KMS-11 (cell line): ENCODE data around the gene IRAK4.

Experiments
- H2AFZ ChIP-seq: fragments of 200-600 bp; sonication (generic); 2 replicates; pipeline ENCODE4 v1.6.1; 2016; ENCODE audit warnings: antibody characterized with exemption, mixed run types, low read depth
- H3K27ac ChIP-seq: fragments of 200-600 bp; sonication (generic); 2 replicates; pipeline ENCODE4 v1.6.1; 2016; ENCODE audit warnings: mild to moderate bottlenecking, mixed run types
- H3K27me3 ChIP-seq: fragments of 200-600 bp; sonication (generic); 2 replicates; pipeline ENCODE4 v1.6.1; 2017; ENCODE audit warnings: mild to moderate bottlenecking, low read depth, mixed run types, moderate library complexity; ENCODE audit not compliant: insufficient read depth
- H3K36me3 ChIP-seq: fragments of 200-600 bp; sonication (generic); 2 replicates; pipeline ENCODE4 v1.6.1; 2017; ENCODE audit warnings: mild to moderate bottlenecking, mixed run types; ENCODE audit not compliant: insufficient read depth
- H3K4me1 ChIP-seq: fragments of 200-600 bp; sonication (generic); 2 replicates; pipeline ENCODE4 v1.6.1; 2016; ENCODE audit warnings: mild to moderate bottlenecking, low read depth, mixed run types; ENCODE audit not compliant: poor library complexity, severe bottlenecking
- H3K4me2 ChIP-seq: fragments of 200-600 bp; sonication (generic); 2 replicates; pipeline ENCODE4 v1.7.0; 2016; ENCODE audit warnings: mild to moderate bottlenecking, mixed run types
- H3K4me3 ChIP-seq: fragments of 200-600 bp; sonication (generic); IDR thresholded peaks from 2 replicates; pipeline ENCODE4 v1.6.1; 2017; ENCODE audit warnings: low read depth, low read length, mixed read lengths; ENCODE audit not compliant: insufficient read depth
- H3K79me2 ChIP-seq: fragments of 200-600 bp; sonication (generic); 2 replicates; pipeline ENCODE4 v1.6.1; 2016; ENCODE audit warnings: low read depth, mixed run types; ENCODE audit not compliant: insufficient read depth
- H3K9ac ChIP-seq: fragments of 200-600 bp; sonication (generic); 2 replicates; pipeline ENCODE4 v1.6.1; 2016; ENCODE audit warnings: mild to moderate bottlenecking, mixed run types
- H4K20me1 ChIP-seq: fragments of 200-600 bp; sonication (generic); 2 replicates; pipeline ENCODE4 v1.6.1; 2016; ENCODE audit warnings: mild to moderate bottlenecking, mixed run types; ENCODE audit not compliant: insufficient read depth
- TF ChIP-seq, protein P1 (sequence below): fragments of 200-600 bp; sonication (generic); conservative IDR thresholded peaks from 2 replicates; pipeline ENCODE4 v1.6.1; 2017; ENCODE audit warnings: low read depth, mild to moderate bottlenecking, antibody characterized with exemption, low read length, moderate library complexity, mixed read lengths

IRAK4 gene

DNA sequence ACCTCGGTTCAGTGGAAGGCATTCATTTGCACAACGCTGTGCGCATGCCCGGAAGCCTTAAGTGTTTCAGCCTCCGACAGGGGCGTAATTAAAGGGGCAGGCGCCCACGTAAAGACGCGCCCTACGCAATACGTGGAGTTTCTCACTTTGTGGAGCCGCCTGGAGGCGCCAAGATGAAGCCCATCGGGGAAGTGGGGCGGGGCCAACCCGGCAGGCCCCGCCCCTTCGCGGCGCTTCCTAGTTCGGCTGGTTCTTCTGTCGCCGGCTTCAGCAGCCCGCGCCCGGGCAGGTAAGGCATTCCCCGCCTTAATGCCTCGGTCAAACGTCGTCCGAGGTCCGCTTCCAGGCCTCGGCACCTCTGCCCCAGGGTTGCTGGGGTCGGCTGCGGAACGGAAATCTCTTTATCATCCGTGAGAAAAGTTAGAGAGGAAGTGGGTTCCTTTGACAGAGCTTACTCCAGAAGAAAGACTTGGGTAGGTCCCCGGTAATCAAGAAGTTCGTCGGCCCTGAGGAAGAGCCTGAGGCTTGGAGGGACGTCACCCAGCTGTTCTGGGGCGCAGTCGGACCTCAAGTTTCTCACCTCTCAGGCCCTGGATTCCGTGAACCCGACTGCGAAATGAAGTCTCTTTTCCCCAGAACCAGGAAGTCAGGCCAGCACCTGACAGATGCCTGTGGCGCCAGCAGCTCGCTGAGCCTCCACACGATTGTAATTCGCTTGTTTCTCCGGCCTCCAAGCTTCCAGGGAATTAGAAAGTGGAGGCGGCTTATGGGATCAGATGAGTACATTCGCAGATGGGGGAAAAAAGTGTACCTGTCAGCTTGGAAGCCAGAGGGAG lies at the start of gene IRAK4, which contains the start of gene PUS7L:
Gene IRAK4 (plus strand): TSS at position 224 of the 836 bp plus-strand sequence. CDS start 9,161 bp downstream, outside the sequence.
Gene PUS7L (minus strand): TSS at position 63 of the 836 bp plus-strand sequence. CDS start 3,545 bp downstream, outside the sequence.
- Histone ChIP-seq H2AFZ (peak within 1 kb of the TSS; percentile 90), H3K4me3 (no peak within 1 kb of the TSS), H3K9ac (peak within 1 kb of the TSS; percentile 67), H3K4me1 (peaks cover 51% of the 10 kb centered on the region), H3K36me3 (0 out of 2 replicates have a peak, but pooled peaks cover 3% of the 10 kb centered on the region), H3K27me3 (peaks cover 5% of the 10 kb centered on the region; the same call in 1 of the 2 replicates), H3K79me2 (peaks cover 29% of the 10 kb centered on the region), H3K27ac (peak within 1 kb of the TSS; percentile 88), H4K20me1 (no peaks in the 10 kb centered on the region), H3K4me2 (peak within 1 kb of the TSS; percentile 90)
- TF ChIP-seq, protein P1, sequence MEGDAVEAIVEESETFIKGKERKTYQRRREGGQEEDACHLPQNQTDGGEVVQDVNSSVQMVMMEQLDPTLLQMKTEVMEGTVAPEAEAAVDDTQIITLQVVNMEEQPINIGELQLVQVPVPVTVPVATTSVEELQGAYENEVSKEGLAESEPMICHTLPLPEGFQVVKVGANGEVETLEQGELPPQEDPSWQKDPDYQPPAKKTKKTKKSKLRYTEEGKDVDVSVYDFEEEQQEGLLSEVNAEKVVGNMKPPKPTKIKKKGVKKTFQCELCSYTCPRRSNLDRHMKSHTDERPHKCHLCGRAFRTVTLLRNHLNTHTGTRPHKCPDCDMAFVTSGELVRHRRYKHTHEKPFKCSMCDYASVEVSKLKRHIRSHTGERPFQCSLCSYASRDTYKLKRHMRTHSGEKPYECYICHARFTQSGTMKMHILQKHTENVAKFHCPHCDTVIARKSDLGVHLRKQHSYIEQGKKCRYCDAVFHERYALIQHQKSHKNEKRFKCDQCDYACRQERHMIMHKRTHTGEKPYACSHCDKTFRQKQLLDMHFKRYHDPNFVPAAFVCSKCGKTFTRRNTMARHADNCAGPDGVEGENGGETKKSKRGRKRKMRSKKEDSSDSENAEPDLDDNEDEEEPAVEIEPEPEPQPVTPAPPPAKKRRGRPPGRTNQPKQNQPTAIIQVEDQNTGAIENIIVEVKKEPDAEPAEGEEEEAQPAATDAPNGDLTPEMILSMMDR: 0 out of 2 replicates have a peak, but pooled peaks have one; percentile 25

DNA sequence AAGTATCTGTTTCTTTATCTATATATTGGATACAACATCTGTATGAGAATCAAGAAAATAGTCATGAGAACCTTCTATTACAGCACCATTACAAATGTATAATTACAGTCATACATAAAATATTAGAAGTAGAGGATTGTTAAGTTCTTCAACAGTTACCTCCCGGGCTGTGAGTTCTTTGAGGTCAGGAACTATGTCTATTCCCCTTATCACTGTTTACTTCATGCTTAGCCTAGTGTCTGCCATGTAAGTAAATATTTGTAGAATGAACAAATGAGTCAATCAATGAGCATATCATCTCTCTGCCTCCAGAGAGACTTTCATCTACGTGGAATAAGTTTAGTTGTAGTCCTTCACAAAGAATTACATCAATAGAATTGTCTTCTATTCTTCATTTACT lies 47.4 kb upstream of the IRAK4 start:
- no peaks in the 10 kb centered on the region for H4K20me1 ChIP-seq
- H3K4me3 ChIP-seq: no peak overlapping the region
- no peaks in the 10 kb centered on the region for H3K79me2 ChIP-seq
- H2AFZ ChIP-seq: no peak overlapping the region
- no peaks in the 10 kb centered on the region for H3K27me3 ChIP-seq
- H3K27ac ChIP-seq: no peak overlapping the region
- no peak overlapping the region for H3K9ac ChIP-seq
- H3K4me1 ChIP-seq: no peaks in the 10 kb centered on the region
- H3K36me3 ChIP-seq: no peaks in the 10 kb centered on the region
- no peak overlapping the region for H3K4me2 ChIP-seq
- TF ChIP-seq, protein P1: no peak

DNA sequence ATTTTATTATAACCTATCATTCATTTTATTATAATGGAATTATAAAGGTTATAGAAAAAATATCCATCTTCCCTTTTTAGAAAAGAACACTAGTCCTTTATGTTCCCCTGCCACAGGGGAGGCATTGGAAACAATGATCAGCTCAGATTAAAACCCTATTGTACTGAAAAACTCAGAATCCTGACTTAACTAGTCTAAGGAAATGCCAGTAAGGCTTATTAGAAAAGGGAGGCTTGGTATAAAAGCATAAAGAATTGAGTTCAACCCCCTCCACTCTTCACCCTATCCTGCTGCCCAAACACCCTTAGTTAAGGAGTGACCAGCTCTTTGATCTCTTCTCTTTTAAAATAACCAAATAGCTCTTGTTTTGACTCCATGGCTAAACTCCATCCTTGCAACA lies 36.1 kb upstream of the IRAK4 start:
- Histone ChIP-seq H3K4me2 (no peak overlapping the region), H2AFZ (no peak overlapping the region), H3K79me2 (no peaks in the 10 kb centered on the region), H4K20me1 (no peaks in the 10 kb centered on the region), H3K4me1 (no peaks in the 10 kb centered on the region), H3K27ac (no peak overlapping the region), H3K4me3 (no peak overlapping the region), H3K27me3 (no peaks in the 10 kb centered on the region), H3K36me3 (no peaks in the 10 kb centered on the region), H3K9ac (no peak overlapping the region)
- TF ChIP-seq, protein P1: no peak

DNA sequence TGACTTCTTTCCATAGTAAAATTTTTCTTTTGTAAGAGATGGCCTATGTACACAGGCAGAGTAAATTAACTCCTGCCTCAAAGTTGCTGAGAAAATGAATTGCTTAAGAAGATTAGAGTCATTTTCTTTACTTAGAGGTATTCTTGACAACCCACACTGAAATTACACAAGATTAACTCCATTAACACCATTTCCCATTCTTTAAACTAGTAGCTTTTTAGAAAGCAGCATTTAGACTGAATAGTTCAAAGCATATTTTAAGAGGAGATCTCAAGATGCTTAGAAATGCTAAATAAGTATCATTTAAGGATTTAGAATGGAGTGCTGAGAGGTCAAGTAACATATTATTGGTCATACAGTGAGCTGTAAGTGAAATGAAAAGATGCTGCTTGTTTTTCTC lies 35.6 kb upstream of the IRAK4 start:
- Histone ChIP-seq H3K9ac (no peak overlapping the region), H3K79me2 (no peaks in the 10 kb centered on the region), H3K4me2 (no peak overlapping the region), H2AFZ (no peak overlapping the region), H3K27ac (no peak overlapping the region), H3K36me3 (no peaks in the 10 kb centered on the region), H3K4me1 (no peaks in the 10 kb centered on the region), H3K4me3 (no peak overlapping the region), H4K20me1 (no peaks in the 10 kb centered on the region), H3K27me3 (no peaks in the 10 kb centered on the region)
- TF ChIP-seq, protein P1: no peak
